GM18502 (cell line): ENCODE results near the gene DEPDC5.
A peak's percentile ranks its signal among the peaks of the same experiment; 100 is the strongest.
"Not testable (repeated sequence)": the region's sequence is repeated elsewhere in the genome, so short reads cannot be mapped to it uniquely, and the experiment has no call there.

Experiments
- ATAC-seq: cut with Tn5 transposase; IDR thresholded peaks from one replicate; pipeline ENCODE4 v1.9.1; 2021; ENCODE audit warnings: mild to moderate bottlenecking; ENCODE audit not compliant: unreplicated experiment, poor library complexity

DEPDC5 gene

GRCh38 chr22:31753634-31754501 lies at the start of gene DEPDC5:
Gene DEPDC5 (plus strand): TSS chr22:31754019. CDS start chr22:31754922, 903 bp downstream.
- ATAC-seq = peak; percentile 70

DNA sequence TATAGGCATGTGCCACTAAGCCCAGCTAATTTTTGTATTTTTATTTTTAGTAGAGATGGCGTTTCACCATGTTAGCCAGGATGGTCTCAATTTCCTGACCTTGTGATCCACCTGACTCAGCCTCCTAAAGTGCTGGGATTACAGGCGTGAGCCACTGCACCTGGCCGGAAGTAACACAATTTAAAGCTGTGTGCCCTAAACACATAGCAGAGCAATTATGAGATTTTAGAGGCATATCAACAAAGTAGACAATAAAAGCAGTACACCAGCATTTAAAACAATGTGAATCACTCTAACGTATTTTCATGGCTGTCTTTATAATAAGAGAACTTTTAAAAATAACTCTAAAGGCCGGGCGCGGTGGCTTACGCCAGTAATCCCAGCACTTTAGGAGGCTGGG lies 46.3 kb upstream of the DEPDC5 start:
- ATAC-seq = no peak

DNA sequence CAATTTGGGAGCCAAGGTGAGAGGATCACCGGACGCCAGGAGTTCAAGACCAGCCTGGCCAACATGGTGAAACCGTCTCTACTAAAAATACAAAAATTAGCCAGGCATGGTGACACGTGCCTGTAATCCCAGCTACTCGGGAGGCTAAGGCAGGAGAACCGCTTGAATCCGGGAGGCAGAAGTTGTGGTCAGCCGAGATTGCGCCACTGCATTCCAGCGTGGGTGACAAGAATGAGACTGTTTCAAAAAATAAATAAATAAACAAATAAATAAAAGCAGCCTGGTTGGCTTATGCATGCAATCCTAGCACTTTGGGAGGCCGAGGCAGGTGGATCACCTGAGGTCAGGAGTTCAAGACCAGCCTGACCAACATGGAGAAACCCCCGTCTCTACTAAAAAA lies 42.6 kb upstream of the DEPDC5 start:
- ATAC-seq = not testable (repeated sequence)

DNA sequence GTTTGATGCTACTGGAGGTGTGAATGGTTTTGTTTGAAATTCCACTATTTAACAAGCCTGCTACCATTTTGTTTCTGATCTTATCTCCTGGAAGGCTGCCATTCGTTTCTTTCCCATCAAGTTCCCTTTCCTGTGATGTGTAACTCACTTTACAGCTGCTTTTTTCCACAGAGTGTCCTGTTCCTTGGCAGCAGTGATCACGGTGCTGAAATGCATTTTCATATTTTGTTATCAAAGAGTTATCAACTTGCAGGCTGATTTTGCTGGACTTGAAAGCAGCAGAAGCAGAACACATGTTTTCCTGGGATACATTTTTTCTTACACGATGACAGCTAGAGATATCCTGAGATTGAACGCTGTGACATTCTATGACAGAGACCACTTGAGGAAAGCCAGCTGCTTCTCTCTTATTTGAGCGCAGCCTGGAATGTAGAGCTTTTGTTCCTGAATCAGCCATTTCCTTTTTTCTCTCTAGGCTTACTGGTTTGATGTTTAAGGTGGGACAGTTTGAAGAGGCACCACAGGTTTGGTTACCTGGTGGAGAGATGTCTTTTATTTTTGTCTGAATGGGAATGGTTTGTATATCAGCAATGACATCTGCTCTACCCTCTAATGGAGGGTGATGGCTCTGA lies 38.6 kb upstream of the DEPDC5 start:
- ATAC-seq = no peak

DNA sequence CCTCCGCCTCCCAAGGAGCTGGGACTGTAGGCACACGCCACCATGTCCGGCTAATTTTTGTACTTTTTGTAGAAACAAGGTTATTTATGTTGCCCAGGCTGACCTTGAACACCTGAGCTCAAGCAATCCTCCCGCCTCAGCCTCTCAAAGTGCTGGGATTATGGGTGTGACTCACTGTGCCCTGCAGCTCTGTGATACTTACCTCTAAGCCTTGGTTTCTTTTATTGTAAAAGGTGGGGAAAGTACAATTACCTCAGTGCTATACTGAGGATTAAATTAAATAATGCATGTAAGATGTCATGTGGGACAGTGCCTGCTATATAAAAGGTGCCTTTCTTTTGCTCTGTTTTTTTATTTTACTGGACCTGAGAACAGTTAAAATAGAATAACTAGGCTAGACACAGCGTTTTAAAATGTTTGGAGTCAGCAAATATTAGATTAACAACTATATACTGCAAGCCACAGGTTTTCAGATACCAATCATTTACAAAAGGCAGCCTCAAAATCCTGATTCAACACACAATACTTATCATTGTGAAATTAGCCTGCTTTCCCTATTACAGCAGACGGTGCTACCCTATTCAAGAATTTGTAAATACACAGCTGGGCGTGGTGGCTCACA lies 33.9 kb upstream of the DEPDC5 start:
- ATAC-seq = no peak

GRCh38 chr22:31723723-31724122 lies 30.1 kb upstream of the DEPDC5 start:
- ATAC-seq = no peak

DNA sequence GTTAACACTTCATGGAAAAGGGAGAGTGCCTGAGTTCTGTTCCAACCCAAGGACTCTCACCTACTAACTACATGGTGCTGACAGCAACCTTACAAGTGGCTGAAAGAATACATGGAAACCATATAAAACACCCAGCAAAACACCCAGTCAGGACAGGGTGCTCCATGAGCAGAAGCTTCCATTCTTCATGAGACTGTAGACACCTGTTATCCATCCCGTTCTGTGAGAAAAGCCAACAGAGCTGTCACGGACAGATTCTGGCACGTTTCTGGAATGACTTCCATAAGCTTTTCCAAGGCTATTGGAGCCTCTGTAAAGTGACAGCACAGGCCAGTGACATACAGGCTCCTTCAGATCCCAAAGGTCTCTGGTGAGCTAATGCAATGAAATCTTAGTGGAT lies 27.1 kb upstream of the DEPDC5 start:
- ATAC-seq = no peak

DNA sequence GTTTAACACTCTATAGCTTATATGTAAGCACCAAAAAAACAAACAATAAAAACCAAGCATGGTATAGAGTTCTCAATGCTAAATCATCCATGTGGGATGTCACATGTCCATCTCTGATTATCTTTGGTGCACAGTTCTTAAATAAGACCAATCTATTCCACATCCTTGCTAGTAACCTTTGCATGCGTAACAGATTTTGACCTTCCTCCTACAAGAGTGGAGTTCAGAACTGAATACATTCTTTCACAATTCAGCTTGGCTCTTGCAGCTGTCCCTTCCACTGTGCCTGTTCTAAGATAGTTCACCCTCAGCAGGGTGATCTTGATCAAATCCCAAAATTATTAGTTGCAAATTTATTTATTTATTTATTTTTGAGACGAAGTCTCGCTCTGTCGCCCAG lies 25.0 kb upstream of the DEPDC5 start:
- no peak for ATAC-seq

- no peak for ATAC-seq
These were observed 23.5 kb upstream of the DEPDC5 start for GRCh38 chr22:31730344-31730711.

- no peak for ATAC-seq
These were observed 21.6 kb upstream of the DEPDC5 start for GRCh38 chr22:31732089-31732829.

GRCh38 chr22:31733580-31734079 lies 20.2 kb upstream of the DEPDC5 start:
- no peak for ATAC-seq

DNA sequence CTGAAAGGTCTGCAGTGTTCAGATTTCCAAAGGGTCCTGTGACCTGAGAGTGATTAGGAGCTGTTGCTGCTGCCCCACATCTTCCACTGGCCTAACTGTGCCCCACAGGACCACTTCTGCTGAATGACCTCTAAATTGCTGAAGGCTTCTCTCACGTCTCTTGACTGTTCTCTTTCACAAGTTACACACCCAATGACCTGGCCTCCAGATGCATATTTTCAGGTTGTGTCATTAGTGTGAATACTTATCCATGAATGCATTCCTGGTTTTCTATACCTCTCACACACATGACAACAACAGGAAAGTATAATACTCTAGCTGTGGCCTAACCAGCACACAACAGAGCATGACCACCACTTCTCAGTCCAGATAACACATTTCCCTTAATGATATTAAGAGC lies 19.3 kb upstream of the DEPDC5 start:
- ATAC-seq = no peak

- ATAC-seq = no peak
These were observed 17.4 kb upstream of the DEPDC5 start for GRCh38 chr22:31736458-31736857.

- ATAC-seq = no peak
These were observed 15.9 kb upstream of the DEPDC5 start for GRCh38 chr22:31737932-31738331.

DNA sequence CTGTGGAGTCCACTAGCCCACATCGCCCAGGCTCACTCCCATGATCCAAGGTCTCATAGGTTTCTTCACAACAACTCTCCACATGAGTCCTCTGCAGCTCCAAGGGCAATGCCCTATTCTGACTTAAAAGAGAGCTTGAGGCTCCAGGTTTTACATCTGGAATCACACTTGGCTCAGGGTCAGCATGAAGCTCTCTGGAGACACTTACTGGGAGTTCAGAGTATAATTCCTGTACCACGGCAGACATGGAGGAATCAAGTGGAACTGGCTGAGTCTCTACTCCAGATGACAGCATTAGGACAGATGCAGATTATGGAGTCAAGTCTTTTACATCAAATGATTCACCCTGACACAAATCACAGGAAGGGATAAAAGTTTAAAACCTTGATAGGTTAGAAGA lies 15.3 kb upstream of the DEPDC5 start:
- ATAC-seq = no peak

DNA sequence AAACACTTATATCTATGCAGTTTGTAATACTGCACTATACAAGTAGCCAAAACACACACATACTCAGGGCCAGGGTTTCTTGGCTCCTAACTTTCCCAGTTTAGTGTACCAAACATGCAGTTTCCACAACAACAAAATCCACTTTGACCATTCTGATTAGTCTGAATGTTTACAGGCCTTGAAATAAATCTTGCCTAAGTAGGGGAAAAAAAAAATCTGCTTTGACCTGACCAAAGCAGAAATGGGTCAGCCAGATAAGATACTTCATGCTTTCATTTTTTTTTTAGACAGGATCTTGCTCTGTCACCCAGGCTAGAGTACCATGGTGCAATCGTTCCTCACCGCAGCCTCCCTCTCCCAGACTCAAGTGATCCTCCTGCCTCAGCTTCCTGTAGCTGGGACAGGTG lies 14.0 kb upstream of the DEPDC5 start:
- ATAC-seq = no peak

- not testable (repeated sequence) for ATAC-seq
These were observed 13.5 kb upstream of the DEPDC5 start for GRCh38 chr22:31740314-31740713.

- no peak for ATAC-seq
These were observed 11.7 kb upstream of the DEPDC5 start for GRCh38 chr22:31742115-31742514.

- ATAC-seq = no peak
These were observed 11.1 kb upstream of the DEPDC5 start for GRCh38 chr22:31742682-31743081.

- no peak for ATAC-seq
These were observed 9.9 kb upstream of the DEPDC5 start for GRCh38 chr22:31743871-31744270.

DNA sequence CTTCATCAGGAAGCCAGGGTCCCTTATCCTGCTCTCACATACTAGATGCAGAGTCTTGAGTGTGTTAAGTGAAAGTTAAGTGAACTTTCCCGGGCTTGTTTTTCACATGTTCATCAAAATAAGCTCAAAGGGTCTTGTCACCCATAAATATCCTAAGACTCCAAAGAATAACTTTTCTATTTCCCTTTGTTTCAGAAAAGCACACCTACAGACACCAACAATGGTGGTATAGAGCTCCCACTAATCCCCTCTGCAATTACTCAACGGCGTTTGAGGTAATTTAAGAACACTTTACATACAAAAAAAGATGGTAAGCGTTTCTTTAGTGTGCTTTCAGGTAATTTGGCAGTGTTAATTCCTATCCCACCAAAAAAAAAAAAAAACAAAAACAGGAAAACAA lies 6.4 kb upstream of the DEPDC5 start:
- ATAC-seq = no peak
